SK-N-MC (cell line): Measurements from ENCODE around the gene CTBP2.

ENCODE experiments used
- DNase-seq: peaks from one replicate; pipeline ENCODE4 v3.0.0-alpha.2; 2011; ENCODE audit warnings: low read depth, low spot score
- H3K27ac ChIP-seq: fragments of 200-600 bp; sonication (generic); 2 replicates; pipeline ENCODE4 v1.5.1; 2016; ENCODE audit warnings: mixed run types
- H3K36me3 ChIP-seq: fragments of 200-600 bp; sonication (generic); 2 replicates; pipeline ENCODE4 v1.6.1; 2017; ENCODE audit warnings: antibody characterized with exemption, low read length, mixed read lengths; ENCODE audit not compliant: insufficient read depth
- H3K4me3 ChIP-seq: fragments of 200-600 bp; sonication (generic); 2 replicates; pipeline ENCODE4 v1.5.1; 2016
- H3K9ac ChIP-seq: fragments of 200-600 bp; sonication (generic); 2 replicates; pipeline ENCODE4 v1.8.0; 2017; ENCODE audit warnings: mixed run types, mixed read lengths; ENCODE audit not compliant: insufficient read length
- H3K9me3 ChIP-seq: fragments of 200-600 bp; sonication (generic); 2 replicates; pipeline ENCODE4 v1.6.1; 2017; ENCODE audit warnings: low read depth, mild to moderate bottlenecking, antibody characterized with exemption, low read length, moderate library complexity, mixed read lengths
- EZH2 ChIP-seq: fragments of 200-600 bp; sonication (generic); IDR thresholded peaks from one replicate; pipeline ENCODE4 v1.6.1; 2017; ENCODE audit warnings: antibody characterized with exemption
- FOXP2 ChIP-seq: optimal IDR thresholded peaks from 2 replicates; pipeline ENCODE3; 2011; ENCODE audit warnings: mild to moderate bottlenecking, moderate library complexity; ENCODE audit not compliant: insufficient read depth; ENCODE audit errors: extremely low read length, control extremely low read depth
- POLR2AphosphoS5 ChIP-seq: IDR thresholded peaks from 2 replicates; pipeline ENCODE4 v1.6.1; 2012; ENCODE audit warnings: mild to moderate bottlenecking, low read depth, low read length, borderline replicate concordance

Gene CTBP2

GRCh38 chr10:125142946-125143345, 17.4 kb downstream of the CTBP2 start:
- no peaks in the 10 kb centered on the region for H3K36me3 ChIP-seq
- no peak for DNase-seq
- no peak overlapping the region for H3K9ac ChIP-seq
- H3K9me3 ChIP-seq, result no peaks in the 10 kb centered on the region
- no peak for TF ChIP-seq EZH2
- no peak for TF ChIP-seq POLR2AphosphoS5
- no peak for TF ChIP-seq FOXP2
- no peak overlapping the region for H3K4me3 ChIP-seq
- H3K27ac ChIP-seq, result no peak overlapping the region

- TF ChIP-seq EZH2 (no peak), POLR2AphosphoS5 (no peak), FOXP2 (no peak)
- H3K9me3 ChIP-seq, result no peaks in the 10 kb centered on the region
- no peak overlapping the region for H3K4me3 ChIP-seq
- no peaks in the 10 kb centered on the region for H3K36me3 ChIP-seq
- no peak overlapping the region for H3K9ac ChIP-seq
- no peak overlapping the region for H3K27ac ChIP-seq
- DNase-seq, result no peak
Observed at GRCh38 chr10:125141860-125142484, 18.4 kb downstream of the CTBP2 start.

GRCh38 chr10:125141150-125141859, 19.1 kb downstream of the CTBP2 start:
- no peaks in the 10 kb centered on the region for H3K36me3 ChIP-seq
- no peak for TF ChIP-seq POLR2AphosphoS5
- no peak for TF ChIP-seq FOXP2
- TF ChIP-seq EZH2, result no peak
- no peak overlapping the region for H3K9ac ChIP-seq
- H3K4me3 ChIP-seq, result no peak overlapping the region
- no peaks in the 10 kb centered on the region for H3K9me3 ChIP-seq
- H3K27ac ChIP-seq, result no peak overlapping the region
- no peak for DNase-seq

- no peaks in the 10 kb centered on the region for H3K9me3 ChIP-seq
- H3K36me3 ChIP-seq, result no peaks in the 10 kb centered on the region
- no peak overlapping the region for H3K4me3 ChIP-seq
- no peak for DNase-seq
- TF ChIP-seq EZH2 (no peak), FOXP2 (no peak), POLR2AphosphoS5 (no peak)
- no peak overlapping the region for H3K9ac ChIP-seq
- H3K27ac ChIP-seq, result no peak overlapping the region
Observed at GRCh38 chr10:125140151-125140550, 20.2 kb downstream of the CTBP2 start.

- no peak for TF ChIP-seq POLR2AphosphoS5
- TF ChIP-seq EZH2, result no peak
- TF ChIP-seq FOXP2, result no peak
- H3K4me3 ChIP-seq, result no peak overlapping the region
- H3K27ac ChIP-seq, result no peak overlapping the region
- no peaks in the 10 kb centered on the region for H3K9me3 ChIP-seq
- no peak overlapping the region for H3K9ac ChIP-seq
- no peak for DNase-seq
- H3K36me3 ChIP-seq, result no peaks in the 10 kb centered on the region; the same call in 1 of the 2 replicates
Observed at GRCh38 chr10:125137601-125138438, 22.5 kb downstream of the CTBP2 start.

GRCh38 chr10:125136087-125136486, 24.3 kb downstream of the CTBP2 start:
- Histone ChIP-seq H3K4me3 (no peak overlapping the region), H3K27ac (no peak overlapping the region), H3K36me3 (peaks cover 6% of the 10 kb centered on the region; the same call in 1 of the 2 replicates), H3K9me3 (no peaks in the 10 kb centered on the region), H3K9ac (no peak overlapping the region)
- no peak for DNase-seq
- no peak for TF ChIP-seq POLR2AphosphoS5
- TF ChIP-seq FOXP2, result no peak
- TF ChIP-seq EZH2, result no peak

GRCh38 chr10:125135771-125136035, 24.7 kb downstream of the CTBP2 start:
- TF ChIP-seq EZH2 (no peak), POLR2AphosphoS5 (no peak), FOXP2 (no peak)
- Histone ChIP-seq H3K9me3 (no peaks in the 10 kb centered on the region), H3K27ac (no peak overlapping the region), H3K36me3 (peaks cover 6% of the 10 kb centered on the region; the same call in 1 of the 2 replicates), H3K9ac (no peak overlapping the region), H3K4me3 (no peak overlapping the region)
- no peak for DNase-seq

GRCh38 chr10:125134916-125135770, 25.2 kb downstream of the CTBP2 start:
- TF ChIP-seq FOXP2 (no peak), EZH2 (no peak), POLR2AphosphoS5 (no peak)
- Histone ChIP-seq H3K9me3 (no peaks in the 10 kb centered on the region), H3K9ac (no peak overlapping the region), H3K4me3 (no peak overlapping the region), H3K27ac (no peak overlapping the region), H3K36me3 (peaks cover 6% of the 10 kb centered on the region; the same call in 1 of the 2 replicates)
- no peak for DNase-seq
